ENCODE measurements around the gene BUB1B.
A peak's percentile ranks its signal among the peaks of the same experiment; 100 is the strongest.

BUB1B gene

DNA sequence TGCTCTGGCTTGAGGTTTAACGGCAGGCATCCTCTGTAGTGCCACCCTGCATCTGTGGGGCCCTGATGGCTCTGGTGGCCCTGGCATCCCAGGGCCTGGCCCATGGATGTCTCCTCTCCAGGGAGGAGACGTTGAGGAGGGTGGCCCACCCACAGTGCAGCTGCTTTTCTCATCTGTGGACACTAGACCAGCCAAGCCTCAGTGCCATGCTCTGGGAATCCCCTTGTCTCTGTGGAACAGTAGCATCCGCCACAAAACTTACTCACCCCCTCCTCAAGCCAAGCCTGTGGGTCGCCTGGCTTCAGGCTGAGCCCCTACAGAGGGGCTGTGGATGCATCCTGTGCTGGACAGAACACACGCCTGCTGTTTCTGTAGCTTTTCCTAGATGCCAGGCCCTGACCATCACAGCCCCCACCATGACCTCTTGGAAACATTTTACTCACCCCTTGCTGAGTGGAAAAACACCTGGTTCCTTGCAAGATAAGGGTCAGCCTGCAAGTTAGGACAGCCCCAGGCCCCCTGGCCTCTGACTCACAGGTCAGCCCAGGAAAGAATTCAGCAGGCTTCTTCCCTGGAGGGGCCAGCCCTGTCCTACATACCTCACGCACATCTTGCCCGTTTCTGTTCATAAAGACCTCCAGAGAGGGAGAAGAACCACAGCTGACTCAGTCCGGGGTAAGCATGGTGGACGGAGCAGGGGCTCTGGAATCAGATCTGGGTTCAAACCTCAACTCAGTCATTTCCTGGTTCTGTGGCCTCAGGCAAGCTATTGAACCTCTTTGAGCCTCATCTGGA lies 97.0 kb downstream of the BUB1B start:
- no peak for DNase-seq

DNA sequence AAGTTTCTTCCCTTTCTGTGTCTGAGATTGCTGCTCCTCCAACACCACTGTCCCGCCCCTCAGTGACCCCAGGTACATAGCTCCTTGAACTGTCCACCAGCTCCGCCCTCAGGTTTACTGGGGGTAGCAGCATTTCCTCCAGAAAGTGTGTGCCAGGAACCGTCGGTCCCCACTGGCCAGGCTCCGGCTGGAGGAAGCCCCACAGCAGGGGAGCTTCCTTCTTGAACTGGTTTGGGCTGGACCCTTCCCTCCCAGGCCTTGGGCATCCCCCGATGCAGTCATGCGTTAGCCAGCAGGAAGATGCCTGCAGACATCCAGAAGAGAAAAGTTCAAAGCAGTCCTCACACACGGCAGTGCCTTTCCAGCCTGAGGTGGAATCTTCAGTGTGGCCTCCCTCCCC lies 97.7 kb downstream of the BUB1B start:
- DNase-seq = no peak

- DNase-seq = no peak
Observed at GRCh38 chr15:40259021-40259420, 98.2 kb downstream of the BUB1B start.

GRCh38 chr15:40263024-40263754 lies 102.3 kb downstream of the BUB1B start:
- DNase-seq = no peak

- DNase-seq = no peak
Observed at GRCh38 chr15:40264321-40265153, 103.7 kb downstream of the BUB1B start.

DNA sequence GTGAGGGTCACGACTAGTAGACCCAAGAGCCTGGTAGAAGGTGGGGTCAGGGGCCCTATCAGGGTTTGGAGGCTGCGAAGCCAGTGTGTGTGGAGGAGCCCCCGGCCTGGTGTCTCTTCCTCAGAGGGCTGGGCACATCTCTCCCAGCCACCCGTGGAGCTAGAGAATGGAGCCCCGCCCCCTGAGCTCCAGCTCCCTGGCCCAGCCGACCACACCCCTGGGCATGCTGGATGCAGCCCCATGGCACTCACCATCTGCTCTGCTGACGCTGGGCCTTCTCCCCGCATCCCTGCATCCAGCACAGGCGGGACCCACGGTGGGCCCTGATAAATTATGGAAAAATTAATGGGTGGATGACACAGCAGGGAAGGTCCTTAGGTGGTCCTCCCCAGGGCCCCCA lies 104.5 kb downstream of the BUB1B start:
- no peak for DNase-seq

GRCh38 chr15:40265875-40266274 lies 105.0 kb downstream of the BUB1B start:
- no peak for DNase-seq

- peak; percentile 51 for DNase-seq
Observed at GRCh38 chr15:40266828-40267304, 106.0 kb downstream of the BUB1B start.

- no peak for DNase-seq
Observed at GRCh38 chr15:40267670-40268069, 106.8 kb downstream of the BUB1B start.

DNA sequence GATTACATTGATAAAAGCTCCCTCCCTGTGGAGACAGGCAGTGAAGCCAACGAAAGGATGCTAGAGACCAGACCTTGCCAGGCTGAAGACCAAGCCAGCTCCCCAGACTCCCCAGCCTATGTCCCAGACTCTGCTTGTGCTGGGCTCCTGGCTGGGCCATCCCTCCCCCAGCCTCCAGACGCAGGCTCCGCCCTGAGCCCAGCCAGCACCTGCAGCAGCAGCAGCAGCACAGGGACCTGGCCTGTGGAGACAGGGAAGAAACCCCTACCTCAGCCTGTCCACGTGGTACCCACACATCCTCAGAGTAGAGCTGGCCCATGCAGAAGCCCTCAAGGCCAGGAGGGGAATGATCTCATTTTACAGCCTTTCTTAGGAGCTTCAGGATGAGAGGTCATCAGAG lies 108.7 kb downstream of the BUB1B start:
- no peak for DNase-seq

- DNase-seq = no peak
Observed at GRCh38 chr15:40270246-40270995, 109.6 kb downstream of the BUB1B start.
